Activated gamma-delta T cell treated with Interleukin-2 at 50 U/mL for 16 hours (primary cell): ENCODE results near the gene TENT4B.
"Not testable (repeated sequence)": the region's sequence is repeated elsewhere in the genome, so short reads cannot be mapped to it uniquely, and the experiment has no call there.

Experiments
- DNase-seq: peaks from one replicate; pipeline ENCODE4 v3.0.0-alpha.2; 2020

Gene TENT4B

GRCh38 chr16:50155925-50156324 is 2.8 kb downstream of the TENT4B start:
- DNase-seq: no peak

DNA sequence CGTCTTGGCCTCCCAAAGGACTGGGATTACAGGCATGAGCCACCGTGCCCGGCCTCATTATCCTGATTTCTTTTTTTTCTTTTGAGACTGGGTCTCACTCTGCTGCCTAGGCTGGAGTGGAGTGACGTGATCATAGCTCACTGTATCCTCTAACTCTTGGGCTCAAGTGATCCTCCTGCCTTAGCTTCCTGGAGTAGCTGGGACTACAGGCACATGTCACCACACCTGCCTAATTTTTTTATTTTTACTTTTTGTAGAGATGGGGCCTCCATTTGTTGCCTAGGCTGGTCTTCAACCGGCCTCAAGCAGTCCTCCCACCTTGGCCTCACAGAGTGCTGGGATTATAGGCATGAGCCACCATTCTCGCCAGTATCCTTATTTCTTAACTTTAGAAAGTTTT is 3.5 kb downstream of the TENT4B start:
- no peak for DNase-seq

GRCh38 chr16:50160495-50161164 is 7.5 kb downstream of the TENT4B start:
- DNase-seq: no peak

- DNase-seq: no peak
Measured at GRCh38 chr16:50161950-50162349, 8.8 kb downstream of the TENT4B start.

DNA sequence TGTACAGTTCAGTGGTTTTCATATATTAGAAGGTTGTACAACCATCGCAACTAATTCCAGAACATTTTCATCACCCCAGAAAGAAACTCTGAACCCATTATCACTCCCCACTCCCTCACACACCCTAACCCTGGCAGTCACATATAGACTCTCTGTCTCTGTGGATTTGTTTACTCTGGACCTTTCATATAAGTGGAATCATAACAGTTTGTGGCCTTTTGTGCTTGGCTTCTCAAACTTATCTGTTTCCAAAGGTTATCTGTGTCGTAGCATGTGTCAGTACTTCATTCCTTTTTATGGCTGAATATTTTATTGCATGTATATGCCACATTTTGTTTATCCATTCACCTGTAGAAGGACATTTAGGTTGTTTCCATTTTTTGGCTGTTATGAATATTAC is 12.4 kb downstream of the TENT4B start:
- DNase-seq: no peak

DNA sequence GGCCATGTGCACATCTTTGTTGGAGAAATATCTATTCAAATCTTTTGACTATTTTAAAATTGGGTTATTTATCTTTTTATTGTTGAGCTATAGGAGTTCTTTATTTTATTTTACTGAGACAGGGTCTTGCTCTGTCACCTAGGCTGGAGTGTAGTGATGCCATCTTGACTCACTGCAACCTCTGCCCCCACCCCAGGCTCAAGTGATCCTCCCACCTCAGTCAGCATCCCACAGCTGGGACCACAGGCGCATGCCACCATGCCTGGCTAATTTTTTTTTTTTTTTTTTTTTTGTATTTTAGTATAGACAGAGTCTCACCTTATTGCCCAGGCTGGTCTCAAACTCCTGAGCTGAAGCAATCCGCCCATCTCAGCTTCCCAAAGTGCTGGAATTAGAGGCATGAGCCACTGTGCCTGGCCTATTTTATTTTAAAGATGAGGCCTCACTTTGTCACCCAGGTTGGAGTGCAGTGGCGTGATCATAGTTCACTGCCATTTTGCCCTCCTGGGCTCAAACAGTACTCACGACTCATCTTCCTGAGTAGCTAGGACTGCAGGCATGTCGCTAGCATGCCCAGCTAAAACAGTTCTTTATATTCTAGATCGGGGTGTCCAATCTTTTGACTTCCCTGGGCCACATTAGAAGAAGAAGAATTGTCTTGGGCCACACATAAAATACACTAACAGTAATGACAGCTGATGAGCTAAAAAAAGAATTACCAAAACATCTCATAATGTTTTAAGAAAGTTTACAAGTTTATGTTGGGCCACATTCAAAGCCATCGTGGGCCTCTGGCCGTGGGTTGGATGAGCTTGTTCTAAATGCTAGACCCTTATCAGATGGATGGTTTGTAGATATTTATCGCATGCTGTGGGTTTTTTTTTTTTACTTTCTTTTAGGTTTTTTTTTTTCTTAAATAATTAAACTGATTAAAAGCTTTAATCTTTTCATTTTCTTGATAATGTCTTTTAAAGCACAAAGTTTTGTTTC is 13.7 kb downstream of the TENT4B start:
- DNase-seq: no peak

DNA sequence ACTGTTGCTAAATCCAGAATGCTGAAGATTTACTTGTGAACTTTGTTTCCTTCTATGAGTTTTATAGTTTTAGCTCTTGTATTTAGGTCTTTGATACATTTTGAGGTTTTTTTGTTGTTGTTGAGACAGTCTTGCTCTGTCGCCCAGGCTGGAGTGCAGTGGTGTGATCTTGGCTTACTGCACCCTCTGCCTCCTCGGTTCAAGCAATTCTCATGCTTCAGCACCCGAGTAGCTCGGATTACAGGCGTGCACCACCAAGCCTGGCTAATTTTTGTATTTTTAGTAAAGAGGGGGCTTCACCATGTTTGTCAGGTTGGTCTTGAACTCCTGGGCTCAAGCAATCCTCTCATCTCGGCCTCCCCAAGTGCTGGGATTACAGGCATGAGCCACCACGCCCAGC is 14.4 kb downstream of the TENT4B start:
- no peak for DNase-seq

DNA sequence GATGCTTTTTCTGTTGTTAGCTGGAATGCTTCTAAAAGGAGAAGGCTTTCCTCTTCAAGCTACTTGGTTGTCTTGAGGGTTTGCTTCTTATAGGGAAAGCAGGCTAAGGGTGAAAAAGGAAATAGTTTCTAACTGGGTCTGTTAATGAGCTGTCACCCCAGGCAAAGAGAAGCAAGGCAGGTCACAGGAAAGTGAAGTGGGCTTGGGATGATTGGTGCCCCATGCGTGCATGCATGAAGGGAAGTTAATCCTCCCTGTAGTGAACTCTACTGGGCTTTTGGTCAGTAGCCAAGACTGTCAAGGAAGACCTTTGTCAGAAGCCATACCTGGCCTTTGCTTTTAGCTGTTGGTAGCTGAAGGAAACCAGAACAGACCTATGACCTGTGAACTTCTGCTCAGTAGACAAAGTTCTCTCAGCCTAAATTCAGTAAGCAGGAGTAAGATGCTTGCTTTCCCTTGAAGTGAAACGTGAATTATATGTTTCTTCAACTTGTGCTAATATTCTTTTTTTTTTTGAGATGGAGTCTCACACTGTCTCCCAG is 16.5 kb downstream of the TENT4B start:
- no peak for DNase-seq

DNA sequence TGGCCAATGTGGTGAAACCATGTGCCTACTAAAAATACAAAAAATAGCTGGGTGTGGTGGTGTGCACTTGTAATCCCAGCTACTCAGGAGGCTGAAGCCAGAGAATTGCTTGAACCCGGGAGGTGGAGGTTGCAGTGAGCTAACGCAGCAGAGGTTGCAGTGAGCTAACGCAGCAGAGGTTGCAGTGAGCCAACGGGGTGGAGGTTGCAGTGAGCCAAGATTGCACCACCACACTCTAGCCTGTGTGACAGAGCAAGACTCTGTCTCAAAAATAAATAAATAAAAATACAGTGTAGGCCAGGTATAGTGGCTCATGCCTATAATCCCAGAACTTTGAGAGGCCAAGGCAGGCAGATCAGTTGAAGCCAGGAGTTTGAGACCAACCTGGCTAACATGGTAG is 18.7 kb downstream of the TENT4B start:
- not testable (repeated sequence) for DNase-seq

DNA sequence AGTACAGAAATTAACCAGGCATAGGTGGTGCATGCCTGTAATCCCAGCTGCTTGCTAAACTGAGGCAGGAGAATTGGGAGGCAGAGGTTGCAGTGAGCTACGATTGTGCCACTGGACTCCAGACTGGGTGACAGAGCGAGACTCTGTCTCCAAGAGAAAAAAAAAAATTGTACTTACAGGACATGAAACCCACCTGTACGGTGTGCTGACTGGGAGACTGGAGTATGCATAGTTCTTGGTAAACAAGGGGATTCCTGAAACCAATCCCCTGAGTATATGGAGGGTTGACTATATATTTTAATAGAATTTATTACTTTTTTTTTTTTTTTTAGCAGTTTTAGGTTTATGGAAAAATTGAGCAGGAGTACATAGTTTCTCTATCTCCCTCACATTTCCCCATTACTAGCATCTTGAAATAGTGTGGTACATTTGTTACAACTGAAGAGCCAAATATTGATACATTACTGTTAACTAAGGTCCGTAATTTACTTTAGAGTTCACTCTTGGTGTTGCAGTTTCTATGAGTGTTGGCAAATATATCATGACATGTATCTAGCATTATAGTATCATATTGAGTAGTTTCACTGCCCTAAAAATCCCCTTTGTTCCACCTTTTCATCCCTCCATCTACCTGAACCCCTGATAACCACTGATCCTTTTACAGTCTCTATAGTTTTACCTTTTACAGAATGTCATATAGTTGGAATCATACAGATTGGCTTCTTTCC is 19.3 kb downstream of the TENT4B start:
- DNase-seq: no peak

DNA sequence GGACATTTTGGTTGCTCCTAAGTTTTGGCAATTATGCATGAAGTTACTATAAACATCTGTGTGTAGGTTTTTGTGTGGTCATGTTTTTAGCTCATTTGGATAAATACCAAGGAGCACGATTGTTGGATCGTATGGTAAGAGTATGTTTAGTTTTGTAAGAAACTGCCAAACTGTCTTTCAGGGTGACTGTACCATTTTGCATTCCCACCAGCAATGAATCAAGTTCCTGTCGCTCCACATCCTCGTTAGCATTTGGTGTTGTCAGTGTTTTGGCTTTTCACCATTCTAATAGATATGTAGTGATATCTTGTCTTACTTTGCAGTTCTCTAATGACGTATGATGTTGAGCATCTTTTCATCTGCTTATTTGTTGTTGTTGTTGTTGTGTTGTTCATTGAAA is 20.2 kb downstream of the TENT4B start:
- DNase-seq: no peak

DNA sequence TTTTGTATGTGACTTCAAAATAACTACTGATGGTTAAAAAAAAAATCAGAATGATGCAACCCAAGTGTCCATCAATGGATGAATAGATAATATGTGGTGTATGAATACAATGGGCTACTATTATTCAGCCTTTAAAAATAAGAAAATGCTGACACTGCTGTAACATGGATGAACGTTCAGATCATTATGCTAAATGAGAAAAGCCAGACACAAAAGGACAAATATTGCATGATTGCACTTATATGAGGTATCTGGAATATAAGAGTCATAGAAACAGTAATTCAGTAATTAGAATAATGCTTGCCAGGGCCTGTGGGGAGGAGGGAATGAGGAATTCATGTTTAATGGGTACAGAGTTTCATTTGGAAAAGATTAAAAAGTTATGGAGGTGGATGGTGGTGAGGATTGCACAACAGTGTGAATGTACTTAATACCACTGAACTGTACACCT is 25.4 kb downstream of the TENT4B start:
- DNase-seq: no peak

- no peak for DNase-seq
Measured at GRCh38 chr16:50182441-50182840, 29.3 kb downstream of the TENT4B start.

- no peak for DNase-seq
Measured at GRCh38 chr16:50183316-50183715, 30.2 kb downstream of the TENT4B start.

GRCh38 chr16:50185005-50185505 is 31.9 kb downstream of the TENT4B start:
- no peak for DNase-seq

- DNase-seq: no peak
Measured at GRCh38 chr16:50188619-50189136, 35.6 kb downstream of the TENT4B start.

GRCh38 chr16:50190292-50190691 is 37.2 kb downstream of the TENT4B start:
- no peak for DNase-seq

DNA sequence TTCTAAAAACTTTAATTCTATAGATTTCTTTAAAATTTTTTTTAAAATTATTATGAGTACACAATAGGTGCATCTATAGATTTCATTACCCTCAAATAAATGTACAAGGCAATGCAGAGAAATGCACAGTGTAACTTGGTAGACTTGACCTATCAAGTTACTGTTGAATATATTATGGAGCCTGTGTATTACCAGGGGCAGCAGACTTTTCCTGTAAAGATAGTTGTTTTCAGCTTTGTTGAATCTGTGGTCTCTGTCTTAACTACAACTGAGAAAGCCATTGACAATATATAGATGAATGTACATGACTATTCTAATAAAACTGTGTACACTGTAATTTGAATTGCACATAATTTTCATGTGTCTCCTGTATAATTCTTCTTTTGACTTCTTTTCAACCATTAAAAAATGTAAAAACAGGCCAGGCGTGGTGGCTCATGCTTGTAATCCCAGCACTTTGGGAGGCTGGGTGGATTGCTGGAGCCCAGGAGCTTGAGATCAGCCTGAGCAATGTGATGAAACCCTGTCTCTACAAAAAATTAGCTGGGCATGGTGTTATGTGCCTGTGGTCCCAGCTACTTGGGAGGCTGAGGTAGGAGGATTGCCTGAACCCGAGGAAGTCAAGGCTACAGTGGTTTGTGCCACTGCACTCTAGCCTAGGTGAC is 39.4 kb downstream of the TENT4B start:
- DNase-seq: no peak

GRCh38 chr16:50193594-50193993 is 40.5 kb downstream of the TENT4B start:
- DNase-seq: no peak

- no peak for DNase-seq
Measured at GRCh38 chr16:50195276-50195675, 42.2 kb downstream of the TENT4B start.

DNA sequence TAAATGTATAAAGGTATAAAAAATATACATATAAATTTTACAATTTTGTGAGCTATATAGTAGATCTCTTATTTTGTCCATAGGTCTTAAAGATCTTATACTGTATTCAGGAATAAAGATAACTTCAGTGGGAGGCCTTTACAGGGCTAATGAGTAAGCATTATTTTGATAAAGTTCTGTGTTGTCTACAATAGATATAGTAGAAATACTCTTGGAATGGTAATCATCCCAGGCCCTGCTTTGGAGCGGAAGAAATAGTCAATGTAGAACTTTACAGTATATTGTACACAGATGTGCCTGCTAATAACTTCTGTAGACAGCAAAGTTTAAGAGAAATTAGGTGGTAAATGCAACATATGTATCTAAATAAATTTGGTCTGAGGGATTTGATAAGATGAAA is 42.6 kb downstream of the TENT4B start:
- no peak for DNase-seq

- no peak for DNase-seq
Measured at GRCh38 chr16:50197582-50197981, 44.5 kb downstream of the TENT4B start.
